CD4-positive, alpha-beta T cell treated with Interleukin-21 for 1 hour (primary cell): Measurements from ENCODE around the gene C1QBP.

Experiments used
- DNase-seq: peaks from one replicate; pipeline ENCODE4 v3.0.0-alpha.2; 2020

Gene C1QBP

GRCh38 chr17:5438716-5439445 is at the start of gene C1QBP:
Gene C1QBP, minus strand, starts transcription at chr17:5439155. Its CDS starts 82 bp downstream, at chr17:5439073.
- peak; percentile 94 for DNase-seq

GRCh38 chr17:5488752-5489151 is 49.8 kb upstream of the C1QBP start:
- DNase-seq: no peak

GRCh38 chr17:5486206-5487124 is 47.5 kb upstream of the C1QBP start, which contains the start of gene MIS12:
Gene MIS12, plus strand, starts transcription at chr17:5486566. Its CDS starts 2,297 bp downstream, at chr17:5488863.
- peak; percentile 99 for DNase-seq

GRCh38 chr17:5485270-5486205 is 46.6 kb upstream of the C1QBP start, which contains the start of gene DERL2:
Gene DERL2, minus strand, starts transcription at chr17:5486178. Its CDS starts 17 bp downstream, at chr17:5486161.
- peak; percentile 7 for DNase-seq

GRCh38 chr17:5481451-5481850 is 42.5 kb upstream of the C1QBP start:
- DNase-seq: no peak

GRCh38 chr17:5480962-5481361 is 42.0 kb upstream of the C1QBP start:
- no peak for DNase-seq

GRCh38 chr17:5478992-5479391 is 40.0 kb upstream of the C1QBP start:
- no peak for DNase-seq

GRCh38 chr17:5473906-5474305 is 35.0 kb upstream of the C1QBP start:
- no peak for DNase-seq

- DNase-seq: no peak
These were observed 33.6 kb upstream of the C1QBP start for GRCh38 chr17:5472511-5472910.

GRCh38 chr17:5468075-5468473 is 29.1 kb upstream of the C1QBP start:
- peak; percentile 7 for DNase-seq

- DNase-seq: no peak
These were observed 28.5 kb upstream of the C1QBP start for GRCh38 chr17:5467416-5467815.

- no peak for DNase-seq
These were observed 27.3 kb upstream of the C1QBP start for GRCh38 chr17:5466295-5466694.

- DNase-seq: no peak
These were observed 26.0 kb upstream of the C1QBP start for GRCh38 chr17:5464717-5465507.

GRCh38 chr17:5446786-5447185 is 7.8 kb upstream of the C1QBP start:
- DNase-seq: no peak

- no peak for DNase-seq
These were observed 5.3 kb upstream of the C1QBP start for GRCh38 chr17:5444209-5444608.

- no peak for DNase-seq
These were observed 4.8 kb upstream of the C1QBP start for GRCh38 chr17:5443728-5444127.

GRCh38 chr17:5439446-5439764 is 450 bp upstream of the C1QBP start:
- DNase-seq: no peak

- no peak for DNase-seq
These were observed 1.1 kb downstream of the C1QBP start for GRCh38 chr17:5437721-5438317.

- peak; percentile 13 for DNase-seq
These were observed 3.1 kb downstream of the C1QBP start for GRCh38 chr17:5435781-5436315.

- DNase-seq: no peak
These were observed 4.0 kb downstream of the C1QBP start for GRCh38 chr17:5434984-5435383.

GRCh38 chr17:5431949-5432556 is 6.9 kb downstream of the C1QBP start:
- no peak for DNase-seq
